Measurements from ENCODE around the gene TNS4.

Gene TNS4

DNA sequence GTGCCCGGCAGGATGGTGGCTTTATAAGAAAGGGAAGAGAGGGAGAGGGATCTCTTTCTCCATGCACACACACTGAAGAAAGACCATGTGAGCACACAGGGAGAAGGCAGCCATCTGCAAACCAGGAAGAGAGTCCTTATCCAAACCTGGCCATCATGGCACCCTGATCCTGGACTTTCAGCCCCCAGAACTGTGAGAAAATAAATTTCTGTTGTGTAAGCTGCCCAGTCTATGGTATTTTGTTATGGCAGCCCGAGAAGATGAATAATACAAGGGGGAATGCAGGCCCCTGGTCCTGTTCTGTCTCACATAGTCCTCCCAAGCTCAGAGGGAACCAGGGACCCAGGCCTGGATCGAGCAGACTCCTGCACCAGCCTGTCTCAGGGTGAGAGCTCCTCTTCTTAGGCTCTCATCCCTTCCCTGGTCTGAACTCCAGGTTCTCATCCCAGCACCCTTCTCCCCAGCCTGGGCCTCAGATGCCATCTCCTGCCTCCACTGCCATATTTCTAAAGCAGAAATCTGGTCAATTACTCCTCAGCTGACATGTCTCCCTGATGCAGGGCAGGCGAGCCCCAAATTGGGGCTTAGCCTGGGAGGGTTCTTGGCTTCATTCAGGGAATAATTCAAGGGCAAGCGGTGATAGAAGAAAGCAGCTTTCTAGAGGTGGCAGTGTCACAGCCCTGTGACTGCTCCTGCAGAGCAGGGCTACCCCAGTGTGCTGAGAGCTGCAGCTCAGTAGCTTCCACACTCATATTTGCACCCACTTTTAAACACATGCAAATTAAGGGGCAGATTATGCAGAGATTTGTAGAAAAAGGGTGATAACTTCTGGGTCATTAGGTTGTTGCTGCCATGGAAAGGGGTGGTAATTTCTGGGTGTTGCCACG is 29.3 kb downstream of the TNS4 start:
- Histone ChIP-seq H2AFZ (ENCODE audit: low read depth) (no peak overlapping the region), H3K36me3 (ENCODE audit: insufficient read depth) (no peaks in the 10 kb centered on the region), H3K27ac (no peak overlapping the region), H3K4me2 (no peak overlapping the region), H3K9ac (no peak overlapping the region), H3K4me3 (IDR thresholded peaks at IDR 0.05; ENCODE audit: insufficient read depth, low read depth, low read length) (no peak overlapping the region), H3K4me1 (ENCODE audit: low read depth, poor library complexity, severe bottlenecking) (peaks cover 5% of the 10 kb centered on the region), H4K20me1 (ENCODE audit: insufficient read depth) (no peaks in the 10 kb centered on the region), H3K79me2 (ENCODE audit: insufficient read depth, low read depth) (no peaks in the 10 kb centered on the region), H3K27me3 (ENCODE audit: insufficient read depth, low read depth) (peaks cover 17% of the 10 kb centered on the region; the same call in 1 of the 2 replicates)
- TF ChIP-seq, protein P1, sequence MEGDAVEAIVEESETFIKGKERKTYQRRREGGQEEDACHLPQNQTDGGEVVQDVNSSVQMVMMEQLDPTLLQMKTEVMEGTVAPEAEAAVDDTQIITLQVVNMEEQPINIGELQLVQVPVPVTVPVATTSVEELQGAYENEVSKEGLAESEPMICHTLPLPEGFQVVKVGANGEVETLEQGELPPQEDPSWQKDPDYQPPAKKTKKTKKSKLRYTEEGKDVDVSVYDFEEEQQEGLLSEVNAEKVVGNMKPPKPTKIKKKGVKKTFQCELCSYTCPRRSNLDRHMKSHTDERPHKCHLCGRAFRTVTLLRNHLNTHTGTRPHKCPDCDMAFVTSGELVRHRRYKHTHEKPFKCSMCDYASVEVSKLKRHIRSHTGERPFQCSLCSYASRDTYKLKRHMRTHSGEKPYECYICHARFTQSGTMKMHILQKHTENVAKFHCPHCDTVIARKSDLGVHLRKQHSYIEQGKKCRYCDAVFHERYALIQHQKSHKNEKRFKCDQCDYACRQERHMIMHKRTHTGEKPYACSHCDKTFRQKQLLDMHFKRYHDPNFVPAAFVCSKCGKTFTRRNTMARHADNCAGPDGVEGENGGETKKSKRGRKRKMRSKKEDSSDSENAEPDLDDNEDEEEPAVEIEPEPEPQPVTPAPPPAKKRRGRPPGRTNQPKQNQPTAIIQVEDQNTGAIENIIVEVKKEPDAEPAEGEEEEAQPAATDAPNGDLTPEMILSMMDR (conservative IDR thresholded peaks at IDR 0.05; ENCODE audit: low read depth, low read length): no peak

DNA sequence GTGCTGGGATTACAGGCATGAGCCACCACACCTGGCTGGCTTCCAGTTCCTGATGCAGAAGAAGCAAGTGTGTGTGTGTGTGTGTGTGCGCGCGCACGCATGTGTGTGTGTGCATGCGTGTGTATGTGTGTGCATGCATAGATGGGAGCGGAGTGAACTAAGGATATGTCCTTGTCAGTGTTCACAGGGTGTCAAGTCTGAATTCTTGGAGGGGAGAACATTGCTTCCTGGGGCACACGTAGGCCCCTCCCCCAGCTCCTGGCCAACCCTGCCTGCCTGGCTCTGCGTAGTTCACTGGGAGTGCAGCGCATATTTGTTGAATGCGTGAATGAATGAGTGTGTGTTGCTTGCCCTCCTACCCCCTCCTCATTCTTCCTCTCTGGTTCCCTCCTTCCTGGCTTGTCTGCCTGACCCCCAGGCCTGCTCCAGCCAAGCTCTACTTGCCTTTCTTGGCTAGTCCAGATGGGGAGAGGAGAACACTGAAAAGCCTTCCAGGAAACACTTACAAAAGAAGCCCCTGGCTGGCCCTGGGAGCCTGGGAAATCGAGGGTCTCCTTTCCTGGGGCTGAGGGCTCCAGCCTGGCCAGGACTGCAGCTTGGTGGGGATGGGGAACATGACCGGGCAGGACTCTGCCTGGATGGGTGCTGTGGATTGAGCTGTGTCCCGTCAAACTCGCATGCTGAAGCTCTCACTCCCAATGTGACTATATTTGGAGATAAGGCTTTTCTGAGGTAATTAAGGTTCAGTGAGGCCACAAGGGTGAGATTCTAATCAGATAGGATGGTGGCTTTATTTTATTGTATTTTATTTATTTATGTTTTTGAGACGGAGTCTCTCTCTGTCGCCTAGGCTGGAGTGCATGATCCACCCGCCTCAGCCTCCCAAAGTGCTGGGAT is 30.2 kb downstream of the TNS4 start:
- Histone ChIP-seq H3K79me2 (ENCODE audit: insufficient read depth, low read depth) (no peaks in the 10 kb centered on the region), H2AFZ (ENCODE audit: low read depth) (no peak overlapping the region), H4K20me1 (ENCODE audit: insufficient read depth) (no peaks in the 10 kb centered on the region), H3K9ac (no peak overlapping the region), H3K36me3 (ENCODE audit: insufficient read depth) (no peaks in the 10 kb centered on the region), H3K4me3 (IDR thresholded peaks at IDR 0.05; ENCODE audit: insufficient read depth, low read depth, low read length) (no peak overlapping the region), H3K27me3 (ENCODE audit: insufficient read depth, low read depth) (peaks cover 21% of the 10 kb centered on the region; the same call in 1 of the 2 replicates), H3K27ac (no peak overlapping the region), H3K4me1 (ENCODE audit: low read depth, poor library complexity, severe bottlenecking) (no peaks in the 10 kb centered on the region), H3K4me2 (no peak overlapping the region)
- TF ChIP-seq, protein P1 (conservative IDR thresholded peaks at IDR 0.05; ENCODE audit: low read depth, low read length): no peak

DNA sequence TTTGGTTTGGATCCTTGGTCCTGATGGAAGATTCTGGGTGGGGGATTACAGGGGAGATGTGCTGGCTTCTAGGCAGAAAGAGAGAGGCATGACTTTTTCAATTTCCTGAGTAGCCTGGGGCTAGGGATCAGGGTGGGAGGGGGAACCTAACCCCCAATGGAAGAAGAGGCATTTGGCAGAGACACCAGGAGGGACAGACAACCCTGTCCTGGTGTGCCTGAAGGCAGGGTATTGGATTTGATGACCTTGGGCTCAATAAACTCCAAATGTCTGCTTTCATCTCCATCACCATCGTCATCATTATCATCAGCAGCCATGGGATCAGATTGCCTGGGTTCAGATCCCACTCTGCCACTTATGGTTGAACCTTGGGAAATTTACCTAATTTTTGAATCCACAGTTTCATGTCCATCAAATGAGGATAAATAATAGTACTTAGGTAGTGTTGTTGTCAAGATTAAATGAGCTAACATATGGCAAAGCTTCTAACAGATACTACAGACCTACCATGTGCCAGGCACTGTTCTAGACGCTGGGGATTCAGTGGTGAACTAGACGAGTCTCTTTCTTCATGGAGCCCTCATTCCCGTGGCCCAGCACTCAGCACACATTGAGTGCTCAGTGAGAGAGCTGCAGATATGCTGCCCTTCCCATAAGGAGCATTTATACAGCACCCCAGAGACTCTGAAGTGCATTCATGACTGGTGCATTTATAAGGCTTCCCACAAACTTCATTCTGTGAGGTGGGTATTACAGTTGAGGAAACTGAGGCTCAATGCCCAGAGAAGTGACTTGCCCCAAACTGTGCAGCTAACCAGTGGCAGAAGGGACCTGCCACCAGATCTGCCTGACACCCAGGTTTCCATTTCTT is 31.4 kb downstream of the TNS4 start:
- Histone ChIP-seq H3K79me2 (ENCODE audit: insufficient read depth, low read depth) (no peaks in the 10 kb centered on the region), H3K4me2 (no peak overlapping the region), H2AFZ (ENCODE audit: low read depth) (no peak overlapping the region), H3K27ac (no peak overlapping the region), H3K9ac (no peak overlapping the region), H3K4me3 (IDR thresholded peaks at IDR 0.05; ENCODE audit: insufficient read depth, low read depth, low read length) (no peak overlapping the region), H3K27me3 (ENCODE audit: insufficient read depth, low read depth) (peaks cover 27% of the 10 kb centered on the region; the same call in 1 of the 2 replicates), H4K20me1 (ENCODE audit: insufficient read depth) (no peaks in the 10 kb centered on the region), H3K36me3 (ENCODE audit: insufficient read depth) (no peaks in the 10 kb centered on the region), H3K4me1 (ENCODE audit: low read depth, poor library complexity, severe bottlenecking) (no peaks in the 10 kb centered on the region)
- TF ChIP-seq, protein P1 (conservative IDR thresholded peaks at IDR 0.05; ENCODE audit: low read depth, low read length): no peak

DNA sequence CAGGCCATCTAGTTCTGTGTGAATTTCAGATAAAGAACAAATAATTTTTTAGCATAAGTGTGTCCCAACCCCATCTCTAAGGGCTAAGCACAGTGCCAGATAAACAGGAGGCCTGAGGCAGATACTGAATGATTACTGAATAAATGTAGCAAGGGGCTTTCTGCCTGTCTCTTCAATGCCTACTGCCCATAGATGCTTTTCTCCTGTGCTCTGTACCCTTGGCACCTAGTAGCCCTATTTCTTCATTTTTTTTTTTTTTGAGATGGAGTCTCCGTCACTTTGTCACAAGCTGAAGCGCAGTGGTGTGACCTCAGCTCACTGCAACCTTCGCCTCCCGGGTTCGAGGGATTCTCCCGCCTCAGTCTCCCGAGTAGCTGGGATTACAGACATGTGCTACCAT is 32.9 kb downstream of the TNS4 start:
- TF ChIP-seq, protein P1 (conservative IDR thresholded peaks at IDR 0.05; ENCODE audit: low read depth, low read length): no peak
- H3K36me3 ChIP-seq (ENCODE audit: insufficient read depth): no peaks in the 10 kb centered on the region
- H3K4me3 ChIP-seq (IDR thresholded peaks at IDR 0.05; ENCODE audit: insufficient read depth, low read depth, low read length): no peak overlapping the region

More for the DNA sequence above, 32.9 kb downstream of the TNS4 start:
- no peak overlapping the region for H3K9ac ChIP-seq
- H3K4me1 ChIP-seq (ENCODE audit: low read depth, poor library complexity, severe bottlenecking): no peaks in the 10 kb centered on the region
- H3K4me2 ChIP-seq: no peak overlapping the region
- H4K20me1 ChIP-seq (ENCODE audit: insufficient read depth): no peaks in the 10 kb centered on the region
- H2AFZ ChIP-seq (ENCODE audit: low read depth): no peak overlapping the region
- no peak overlapping the region for H3K27ac ChIP-seq
- no peaks in the 10 kb centered on the region for H3K79me2 ChIP-seq (ENCODE audit: insufficient read depth, low read depth)
- H3K27me3 ChIP-seq (ENCODE audit: insufficient read depth, low read depth): peaks cover 27% of the 10 kb centered on the region; the same call in 1 of the 2 replicates
